GM19463 (cell line): ENCODE data around the gene AQP1.

Experiments
- ATAC-seq: cut with Tn5 transposase; IDR thresholded peaks from one replicate; pipeline ENCODE4 v1.9.1; 2021; ENCODE audit warnings: mild to moderate bottlenecking, moderate library complexity; ENCODE audit not compliant: unreplicated experiment

Gene AQP1

GRCh38 chr7:30881448-30881847 lies 30.2 kb upstream of the AQP1 start:
- no peak for ATAC-seq

GRCh38 chr7:30884881-30885280 lies 26.8 kb upstream of the AQP1 start:
- ATAC-seq: no peak

- no peak for ATAC-seq
Observed at GRCh38 chr7:30886608-30887011, 25.0 kb upstream of the AQP1 start.

GRCh38 chr7:30887464-30887872 lies 24.2 kb upstream of the AQP1 start:
- ATAC-seq: no peak

- no peak for ATAC-seq
Observed at GRCh38 chr7:30888747-30889146, 22.9 kb upstream of the AQP1 start.

GRCh38 chr7:30890226-30890625 lies 21.4 kb upstream of the AQP1 start:
- no peak for ATAC-seq

GRCh38 chr7:30893357-30893756 lies 18.3 kb upstream of the AQP1 start:
- ATAC-seq: no peak

- no peak for ATAC-seq
Observed at GRCh38 chr7:30894009-30894408, 17.6 kb upstream of the AQP1 start.

- no peak for ATAC-seq
Observed at GRCh38 chr7:30894866-30895605, 16.6 kb upstream of the AQP1 start.

GRCh38 chr7:30896036-30896435 lies 15.6 kb upstream of the AQP1 start:
- ATAC-seq: no peak

- no peak for ATAC-seq
Observed at GRCh38 chr7:30896783-30897637, 14.6 kb upstream of the AQP1 start.

GRCh38 chr7:30897770-30898169 lies 13.9 kb upstream of the AQP1 start:
- ATAC-seq: no peak

- ATAC-seq: no peak
Observed at GRCh38 chr7:30898411-30898810, 13.2 kb upstream of the AQP1 start.

GRCh38 chr7:30899066-30899465 lies 12.6 kb upstream of the AQP1 start:
- no peak for ATAC-seq

GRCh38 chr7:30899630-30900029 lies 12.0 kb upstream of the AQP1 start:
- no peak for ATAC-seq

- no peak for ATAC-seq
Observed at GRCh38 chr7:30900053-30900452, 11.6 kb upstream of the AQP1 start.

- ATAC-seq: no peak
Observed at GRCh38 chr7:30900803-30901362, 10.8 kb upstream of the AQP1 start.

GRCh38 chr7:30901856-30902255 lies 9.8 kb upstream of the AQP1 start:
- ATAC-seq: no peak

GRCh38 chr7:30902466-30902865 lies 9.2 kb upstream of the AQP1 start:
- ATAC-seq: no peak

GRCh38 chr7:30903146-30903545 lies 8.5 kb upstream of the AQP1 start:
- ATAC-seq: no peak

- ATAC-seq: no peak
Observed at GRCh38 chr7:30904561-30904960, 7.1 kb upstream of the AQP1 start.
